ENCODE data around the gene EEFSEC.

The EEFSEC gene

GRCh38 chr3:128449111-128449638 lies 295.9 kb downstream of the EEFSEC start:
- DNase-seq (ENCODE audit: low spot score) = no peak

- no peak for DNase-seq (ENCODE audit: low spot score)
Observed at GRCh38 chr3:128452120-128452519, 298.8 kb downstream of the EEFSEC start.

- DNase-seq (ENCODE audit: low spot score) = no peak
Observed at GRCh38 chr3:128452678-128453275, 299.5 kb downstream of the EEFSEC start.

GRCh38 chr3:128453501-128454309 lies 300.4 kb downstream of the EEFSEC start:
- no peak for DNase-seq (ENCODE audit: low spot score)

- no peak for DNase-seq (ENCODE audit: low spot score)
Observed at GRCh38 chr3:128454310-128454618, 301.0 kb downstream of the EEFSEC start.

- DNase-seq (ENCODE audit: low spot score) = no peak
Observed at GRCh38 chr3:128455116-128455515, 301.8 kb downstream of the EEFSEC start.

GRCh38 chr3:128455786-128456748 lies 302.8 kb downstream of the EEFSEC start:
- DNase-seq (ENCODE audit: low spot score) = no peak

- DNase-seq (ENCODE audit: low spot score) = no peak
Observed at GRCh38 chr3:128456776-128457715, 303.8 kb downstream of the EEFSEC start.

GRCh38 chr3:128457937-128458336 lies 304.7 kb downstream of the EEFSEC start:
- DNase-seq (ENCODE audit: low spot score) = no peak

Data from GM03348 (cell line).